ENCODE measurements around the gene ALG8. TPM values are rescaled to one million over a fixed set of nuclear protein-coding genes. Genes with fewer than 3 reads are reported as not detected.
"Not testable (repeated sequence)": the region's sequence is repeated elsewhere in the genome, so short reads cannot be mapped to it uniquely, and the experiment has no call there.

Gene ALG8
- total and polyA plus RNA-seq, 8 donors: 32.2 to 58.7 (median 49.8) TPM

DNA sequence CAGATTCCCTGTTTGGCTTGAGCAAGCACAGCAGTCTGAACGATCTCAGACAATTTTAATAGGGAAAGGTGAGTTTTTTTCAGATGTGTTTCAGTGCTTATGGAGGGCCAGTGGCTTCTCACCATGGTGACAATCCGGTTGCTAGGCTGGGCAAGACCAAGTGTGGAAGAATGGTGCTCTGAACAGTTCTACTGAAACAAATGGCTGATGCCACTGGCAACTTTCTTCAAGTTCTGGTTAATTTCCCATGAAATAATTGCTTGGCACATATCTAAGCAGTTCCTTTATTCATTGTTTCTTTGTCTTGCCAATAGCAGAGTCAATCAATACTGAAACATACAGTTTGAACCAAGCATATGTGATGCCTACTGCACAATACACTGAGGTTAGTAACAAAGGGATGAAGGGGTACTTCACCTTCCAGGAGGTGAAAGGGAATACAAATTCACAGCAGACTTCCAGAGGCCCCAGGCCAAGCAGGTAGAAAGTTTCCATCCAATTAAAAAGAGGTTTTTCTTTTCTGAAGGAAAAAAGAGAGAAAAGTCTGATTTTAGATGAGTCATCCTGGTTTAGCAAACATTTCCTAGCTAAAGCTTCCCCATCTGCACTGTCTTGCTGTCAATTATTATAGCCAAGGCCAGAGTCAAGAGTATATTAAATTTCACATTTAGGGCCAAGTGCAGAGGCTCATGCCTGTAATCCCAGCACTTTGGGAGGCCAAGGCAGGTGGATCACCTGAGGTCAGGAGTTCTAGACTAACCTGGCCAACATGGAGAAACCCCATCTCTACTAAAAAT is 38.6 kb downstream of the ALG8 start:
- Histone ChIP-seq H3K9me3 (no peaks in the 10 kb centered on the region), H3K4me3 (no peak overlapping the region), H3K27ac (no peak overlapping the region), H3K27me3 (no peaks in the 10 kb centered on the region), H3K36me3 (peaks cover 0 to 39% of the 10 kb centered on the region in 2 donors), H3K4me1 (no peaks in the 10 kb centered on the region)
- TF ChIP-seq, protein P1, sequence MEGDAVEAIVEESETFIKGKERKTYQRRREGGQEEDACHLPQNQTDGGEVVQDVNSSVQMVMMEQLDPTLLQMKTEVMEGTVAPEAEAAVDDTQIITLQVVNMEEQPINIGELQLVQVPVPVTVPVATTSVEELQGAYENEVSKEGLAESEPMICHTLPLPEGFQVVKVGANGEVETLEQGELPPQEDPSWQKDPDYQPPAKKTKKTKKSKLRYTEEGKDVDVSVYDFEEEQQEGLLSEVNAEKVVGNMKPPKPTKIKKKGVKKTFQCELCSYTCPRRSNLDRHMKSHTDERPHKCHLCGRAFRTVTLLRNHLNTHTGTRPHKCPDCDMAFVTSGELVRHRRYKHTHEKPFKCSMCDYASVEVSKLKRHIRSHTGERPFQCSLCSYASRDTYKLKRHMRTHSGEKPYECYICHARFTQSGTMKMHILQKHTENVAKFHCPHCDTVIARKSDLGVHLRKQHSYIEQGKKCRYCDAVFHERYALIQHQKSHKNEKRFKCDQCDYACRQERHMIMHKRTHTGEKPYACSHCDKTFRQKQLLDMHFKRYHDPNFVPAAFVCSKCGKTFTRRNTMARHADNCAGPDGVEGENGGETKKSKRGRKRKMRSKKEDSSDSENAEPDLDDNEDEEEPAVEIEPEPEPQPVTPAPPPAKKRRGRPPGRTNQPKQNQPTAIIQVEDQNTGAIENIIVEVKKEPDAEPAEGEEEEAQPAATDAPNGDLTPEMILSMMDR (IDR thresholded peaks at IDR 0.05): no peak
- no peak for ATAC-seq
- DNase-seq: no peak
- intact Hi-C loops (cut with DNase I): no loop called here

GRCh38 chr11:78100261-78100660 is 39.2 kb downstream of the ALG8 start:
- peaks cover 0 to 39% of the 10 kb centered on the region in 2 donors for H3K36me3 ChIP-seq
- H3K9me3 ChIP-seq: no peaks in the 10 kb centered on the region
- TF ChIP-seq, protein P1 (IDR thresholded peaks at IDR 0.05): no peak
- intact Hi-C loops (cut with DNase I): no loop called here
- H3K27me3 ChIP-seq: no peaks in the 10 kb centered on the region
- DNase-seq (no peak), ATAC-seq (no peak)
- no peaks in the 10 kb centered on the region for H3K4me1 ChIP-seq
- no peak overlapping the region for H3K4me3 ChIP-seq
- H3K27ac ChIP-seq: no peak overlapping the region

- H3K4me3 ChIP-seq: no peak overlapping the region
- H3K9me3 ChIP-seq: no peaks in the 10 kb centered on the region
- no peak overlapping the region for H3K27ac ChIP-seq
- no peaks in the 10 kb centered on the region for H3K27me3 ChIP-seq
- DNase-seq: no peak
- no peak for ATAC-seq
- intact Hi-C loops (cut with DNase I): no loop called here
- TF ChIP-seq, protein P1 (IDR thresholded peaks at IDR 0.05): no peak
- H3K36me3 ChIP-seq: peaks cover 0 to 39% of the 10 kb centered on the region in 2 donors
- no peaks in the 10 kb centered on the region for H3K4me1 ChIP-seq
These were observed 39.8 kb downstream of the ALG8 start for GRCh38 chr11:78099666-78100065.

DNA sequence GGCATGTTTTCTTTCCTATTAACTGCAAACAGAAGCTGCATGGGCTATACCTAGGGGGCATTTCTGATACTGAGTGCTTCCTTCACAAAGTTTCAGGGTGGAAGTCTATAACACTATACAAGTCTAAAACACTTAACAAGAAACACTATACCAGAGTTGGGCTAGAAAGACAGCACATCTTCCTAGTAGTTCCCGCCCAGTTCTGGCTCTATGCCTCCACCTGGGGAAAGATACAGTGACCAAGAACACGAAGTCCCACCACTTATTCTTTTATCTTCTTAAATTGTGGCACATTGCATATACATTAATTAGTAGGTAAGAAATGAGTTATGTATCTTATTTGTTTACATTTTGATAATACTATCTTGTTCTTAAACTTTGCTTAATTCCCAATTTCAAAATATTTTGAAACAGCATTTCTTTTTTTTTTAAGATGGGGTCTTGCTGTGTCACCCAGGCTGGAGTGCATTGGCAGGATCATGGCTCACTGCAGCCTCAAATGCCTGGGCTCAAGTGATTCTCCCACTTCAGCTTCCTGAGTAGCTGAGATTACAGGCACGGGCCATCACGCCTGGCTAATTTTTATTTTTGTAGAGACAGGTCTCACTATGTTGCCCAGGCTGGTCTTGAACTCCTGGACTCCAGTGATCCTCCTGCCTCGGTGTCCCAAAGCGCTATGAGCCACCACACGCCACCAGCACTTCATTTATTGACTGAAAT is 41.6 kb downstream of the ALG8 start:
- intact Hi-C loops (cut with DNase I): no loop called here
- DNase-seq (no peak), ATAC-seq (no peak)
- no peak overlapping the region for H3K27ac ChIP-seq
- H3K9me3 ChIP-seq: no peaks in the 10 kb centered on the region
- H3K36me3 ChIP-seq: peaks cover 0 to 22% of the 10 kb centered on the region in 2 donors
- no peaks in the 10 kb centered on the region for H3K4me1 ChIP-seq
- H3K4me3 ChIP-seq: no peak overlapping the region
- TF ChIP-seq, protein P1 (IDR thresholded peaks at IDR 0.05): no peak
- H3K27me3 ChIP-seq: no peaks in the 10 kb centered on the region

- Histone ChIP-seq H3K27me3 (no peaks in the 10 kb centered on the region), H3K9me3 (no peaks in the 10 kb centered on the region), H3K4me1 (no peaks in the 10 kb centered on the region), H3K4me3 (no peak overlapping the region), H3K27ac (no peak overlapping the region), H3K36me3 (no peaks in the 10 kb centered on the region)
- DNase-seq (no peak), ATAC-seq (no peak)
- TF ChIP-seq, protein P1 (IDR thresholded peaks at IDR 0.05): no peak
- intact Hi-C loops (cut with DNase I): no loop called here
These were observed 45.2 kb downstream of the ALG8 start for GRCh38 chr11:78094250-78094649.

DNA sequence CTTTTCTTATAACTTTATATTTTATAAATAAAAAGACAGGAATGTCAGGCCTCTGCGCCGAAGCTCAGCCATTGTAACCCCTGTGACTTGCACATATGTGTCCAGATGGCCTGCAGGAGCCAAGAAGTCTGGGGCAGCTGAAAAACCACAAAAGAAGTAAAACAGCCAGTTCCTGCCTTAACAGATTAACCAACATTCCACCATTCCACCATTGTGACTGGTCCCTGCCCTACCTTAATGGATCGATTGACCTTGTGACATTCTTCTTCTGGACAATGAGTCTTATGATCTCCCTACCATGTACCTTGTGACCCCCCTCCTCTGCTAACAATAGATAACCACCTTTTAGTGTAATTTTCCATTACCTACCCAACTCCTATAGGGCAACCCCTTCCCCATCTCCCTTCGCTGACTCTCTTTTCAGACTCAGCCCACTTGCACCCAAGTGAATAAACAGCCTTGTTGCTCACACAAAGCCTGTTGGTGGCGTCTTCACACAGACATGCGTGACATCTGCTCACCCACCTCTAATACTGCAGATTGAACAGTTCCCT is 52.8 kb downstream of the ALG8 start:
- H3K27ac ChIP-seq; H3K4me3 ChIP-seq; H3K27me3 ChIP-seq; H3K9me3 ChIP-seq; DNase-seq; intact Hi-C loops (cut with DNase I); ATAC-seq; H3K36me3 ChIP-seq; H3K4me1 ChIP-seq: not testable (repeated sequence)
